Vagina (tissue), 2 donors: Measurements from ENCODE around the gene MAML2.

Experiments
- CTCF ChIP-seq, 3 experiments: fragments of 450-650 bp in 2 of 3; fragments of 200-600 bp in 1 of 3; sonication (generic) in 1 of 3; IDR thresholded peaks; one replicate each; pipeline ENCODE4 v1.5.1; 2017 to 2019; ENCODE audit warnings: antibody characterized with exemption in 3 of 3, mild to moderate bottlenecking in 2 of 3, moderate library complexity in 2 of 3
- POLR2A ChIP-seq, 2 donors: fragments of 450-650 bp; IDR thresholded peaks; one replicate each; pipeline ENCODE4 v1.6.1; 2017; ENCODE audit warnings: antibody characterized with exemption in 2 of 2, mild to moderate bottlenecking in 2 of 2, moderate library complexity in 2 of 2
- POLR2AphosphoS5 ChIP-seq, 2 donors: sonication (generic); formaldehyde crosslinking; IDR thresholded peaks; one replicate each; pipeline ENCODE4 v1.9.0; 2017; ENCODE audit warnings: antibody characterized with exemption in 2 of 2, mild to moderate bottlenecking in 2 of 2, low read depth in 1 of 2; ENCODE audit not compliant: insufficient read depth in 1 of 2

GRCh38 chr11:95933594-95933993 lies 409.4 kb downstream of the MAML2 start:
- TF ChIP-seq POLR2A (IDR thresholded peaks at IDR 0.05) (no peak), CTCF (IDR thresholded peaks at IDR 0.05) (no peak), POLR2AphosphoS5 (IDR thresholded peaks at IDR 0.05; ENCODE audit: insufficient read depth in 1 of 2, low read depth in 1 of 2) (no peak)
